GM13977 (cell line): Measurements from ENCODE around the gene SCAMP3.

ENCODE experiments used
- DNase-seq: peaks from one replicate; pipeline ENCODE4 v3.0.0; 2012; ENCODE audit warnings: low spot score
- in situ Hi-C: fragments of 300-500 bp; cut with MboI; formaldehyde crosslinking; loops from one replicate; pipeline ENCODE4 v1.12.0; 2022; ENCODE audit warnings: low sequenced_read_pairs, low pct_unique_long_range_greater_than_20kb, mixed read lengths, inconsistent platforms; ENCODE audit not compliant: unreplicated experiment
- TF ChIP-seq, protein P1 (sequence below): IDR thresholded peaks from 2 replicates; pipeline ENCODE4 v1.5.1; 2012; ENCODE audit warnings: mild to moderate bottlenecking, control low read depth; ENCODE audit not compliant: insufficient read depth; ENCODE audit errors: extremely low read depth, missing control alignments

Gene SCAMP3

DNA sequence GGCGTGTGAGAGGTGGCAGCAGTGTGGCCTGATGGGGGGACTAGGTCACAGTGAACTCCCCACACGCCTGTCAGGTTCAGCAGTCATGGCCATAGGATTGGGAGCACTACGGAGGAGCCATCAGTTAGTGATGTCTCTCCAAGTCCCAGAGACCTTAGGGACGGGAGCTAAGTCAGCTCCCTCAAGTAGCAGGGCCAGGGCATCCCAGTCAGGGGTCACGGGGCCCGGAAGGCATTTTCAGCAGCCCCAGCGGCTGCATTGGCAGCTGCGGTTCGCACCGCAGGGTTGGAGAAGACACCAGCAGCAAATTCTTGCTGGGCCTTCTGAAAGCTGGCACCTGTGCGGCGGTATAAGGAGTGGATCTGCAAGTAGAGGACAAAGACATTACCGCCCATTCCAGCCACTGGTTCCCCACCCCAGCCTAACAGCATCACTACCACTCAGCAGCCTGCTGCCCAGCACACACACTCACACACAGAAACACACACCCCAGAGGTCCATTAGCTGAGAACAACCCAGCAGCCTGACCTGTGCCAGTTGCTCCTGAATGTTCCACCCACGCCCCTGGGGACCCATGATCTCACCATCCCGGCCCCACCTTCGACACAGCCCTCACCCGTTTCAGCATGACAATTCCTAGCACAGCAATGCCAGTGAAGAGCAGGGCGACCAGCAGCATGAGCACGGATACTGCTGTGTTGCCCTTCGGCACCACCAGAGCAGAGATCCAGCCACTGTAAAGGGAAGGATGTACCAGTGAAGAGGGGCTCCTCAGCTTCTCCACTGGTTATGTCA is 5.9 kb downstream of the SCAMP3 start:
- in situ Hi-C loops, result loop anchor here (25.0 kb wide), 1 partner anchor 331 kb away; no protein-coding TSS in a partner anchor
- TF ChIP-seq, protein P1, sequence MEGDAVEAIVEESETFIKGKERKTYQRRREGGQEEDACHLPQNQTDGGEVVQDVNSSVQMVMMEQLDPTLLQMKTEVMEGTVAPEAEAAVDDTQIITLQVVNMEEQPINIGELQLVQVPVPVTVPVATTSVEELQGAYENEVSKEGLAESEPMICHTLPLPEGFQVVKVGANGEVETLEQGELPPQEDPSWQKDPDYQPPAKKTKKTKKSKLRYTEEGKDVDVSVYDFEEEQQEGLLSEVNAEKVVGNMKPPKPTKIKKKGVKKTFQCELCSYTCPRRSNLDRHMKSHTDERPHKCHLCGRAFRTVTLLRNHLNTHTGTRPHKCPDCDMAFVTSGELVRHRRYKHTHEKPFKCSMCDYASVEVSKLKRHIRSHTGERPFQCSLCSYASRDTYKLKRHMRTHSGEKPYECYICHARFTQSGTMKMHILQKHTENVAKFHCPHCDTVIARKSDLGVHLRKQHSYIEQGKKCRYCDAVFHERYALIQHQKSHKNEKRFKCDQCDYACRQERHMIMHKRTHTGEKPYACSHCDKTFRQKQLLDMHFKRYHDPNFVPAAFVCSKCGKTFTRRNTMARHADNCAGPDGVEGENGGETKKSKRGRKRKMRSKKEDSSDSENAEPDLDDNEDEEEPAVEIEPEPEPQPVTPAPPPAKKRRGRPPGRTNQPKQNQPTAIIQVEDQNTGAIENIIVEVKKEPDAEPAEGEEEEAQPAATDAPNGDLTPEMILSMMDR, result no peak
- DNase-seq, result no peak

DNA sequence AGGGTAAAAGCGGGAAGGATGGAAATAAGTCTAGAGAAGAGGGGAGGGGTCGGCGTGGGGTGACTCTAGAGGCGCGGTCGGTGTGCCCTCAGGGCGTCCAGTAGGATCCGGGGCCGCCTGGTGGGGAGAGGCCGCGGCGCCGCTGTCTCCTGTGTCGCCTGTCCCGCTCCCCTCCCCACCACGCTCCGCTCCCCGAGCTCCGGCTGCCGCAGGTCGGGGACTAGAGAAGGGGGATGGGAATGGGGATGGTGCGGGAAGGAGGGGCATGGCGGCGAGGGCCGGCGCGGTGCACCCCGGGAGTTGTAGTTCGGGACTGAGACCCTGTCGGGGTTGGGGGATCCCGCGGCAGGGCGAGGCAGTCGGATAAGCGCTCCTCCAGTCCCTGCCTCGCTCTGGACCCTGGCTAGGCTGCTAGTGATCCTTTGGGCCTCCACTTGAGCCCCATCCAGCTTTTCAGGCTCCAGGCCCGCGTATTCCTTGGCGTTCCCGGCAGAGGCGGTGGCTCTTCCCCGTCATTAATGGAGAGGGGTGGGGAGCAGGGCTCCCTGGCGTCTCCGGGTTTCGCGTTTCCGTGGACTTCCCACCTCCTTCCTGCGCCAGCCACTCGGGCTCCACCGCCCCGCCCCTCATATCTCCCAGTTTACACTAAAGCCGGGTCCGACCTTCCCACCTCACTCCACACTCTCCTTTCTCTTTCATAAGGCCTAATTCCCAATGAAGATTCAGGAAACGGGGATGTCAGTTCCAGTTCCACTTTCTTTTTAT is 6.7 kb downstream of the SCAMP3 start, which contains the start of gene ENTREP3:
TSS of gene ENTREP3 (minus strand) at position 241 of the 765 bp plus-strand sequence. CDS start 606 bp downstream, outside the sequence.
- in situ Hi-C loops, result loop anchor here (25.0 kb wide), 1 partner anchor 332 kb away; no protein-coding TSS in a partner anchor
- TF ChIP-seq, protein P1, result no peak
- peak; percentile 93 for DNase-seq

DNA sequence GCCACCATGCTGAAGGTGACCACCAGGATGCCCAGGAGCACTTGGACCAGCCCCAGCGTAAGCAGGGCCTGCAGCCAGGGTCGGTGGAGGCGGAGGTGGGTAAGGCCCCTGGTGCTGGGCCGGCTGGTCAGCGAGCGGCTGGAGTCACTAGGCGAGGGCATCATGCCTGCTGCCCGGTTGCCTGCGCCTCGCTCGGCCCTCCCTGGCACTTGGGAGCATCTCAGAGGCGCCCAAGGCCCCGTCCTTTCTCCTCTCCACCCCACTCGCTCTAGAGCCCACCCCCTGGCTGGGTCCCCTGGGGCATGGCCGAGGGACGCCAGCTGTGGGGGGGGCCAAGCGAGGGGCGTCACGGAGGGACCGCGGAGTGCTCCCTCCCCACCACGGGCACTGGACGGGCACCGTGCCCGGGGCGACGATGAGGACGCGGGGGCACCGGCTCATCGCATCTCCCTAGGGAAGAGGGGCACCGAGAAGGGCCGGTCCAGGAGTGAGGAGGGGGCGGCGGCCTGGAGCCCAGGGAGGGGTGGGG is 7.4 kb downstream of the SCAMP3 start:
- in situ Hi-C loops, result loop anchor here (25.0 kb wide), 1 partner anchor 333 kb away; no protein-coding TSS in a partner anchor
- TF ChIP-seq, protein P1, result no peak

DNA sequence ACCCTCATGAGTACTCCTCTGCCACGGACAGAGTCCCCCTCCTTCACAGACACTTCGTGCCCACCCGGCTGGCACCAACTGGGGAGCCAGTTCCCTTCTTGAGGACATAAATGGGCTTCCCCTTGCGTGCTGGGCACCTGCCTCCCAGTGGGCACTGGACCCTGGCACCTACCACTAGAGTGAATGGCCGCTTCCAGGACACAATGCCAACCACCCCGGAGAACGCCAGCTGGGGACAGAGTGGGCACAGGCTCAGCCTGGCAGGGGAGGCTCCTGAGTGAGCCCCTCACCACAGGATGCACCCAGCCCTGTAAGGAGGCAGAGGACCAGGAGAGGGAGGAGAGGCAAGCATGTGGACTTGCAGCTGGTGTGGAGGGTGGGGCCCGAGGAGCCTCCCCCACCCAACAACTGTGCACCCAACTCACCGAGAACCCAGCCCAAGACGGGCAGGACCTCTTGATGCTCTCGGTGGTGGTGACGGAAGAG is 7.9 kb downstream of the SCAMP3 start:
- TF ChIP-seq, protein P1, result no peak
- in situ Hi-C loops, result loop anchor here (25.0 kb wide), 1 partner anchor 333 kb away; no protein-coding TSS in a partner anchor
- no peak for DNase-seq

More for the DNA sequence above, 7.4 kb downstream of the SCAMP3 start:
- no peak for DNase-seq

DNA sequence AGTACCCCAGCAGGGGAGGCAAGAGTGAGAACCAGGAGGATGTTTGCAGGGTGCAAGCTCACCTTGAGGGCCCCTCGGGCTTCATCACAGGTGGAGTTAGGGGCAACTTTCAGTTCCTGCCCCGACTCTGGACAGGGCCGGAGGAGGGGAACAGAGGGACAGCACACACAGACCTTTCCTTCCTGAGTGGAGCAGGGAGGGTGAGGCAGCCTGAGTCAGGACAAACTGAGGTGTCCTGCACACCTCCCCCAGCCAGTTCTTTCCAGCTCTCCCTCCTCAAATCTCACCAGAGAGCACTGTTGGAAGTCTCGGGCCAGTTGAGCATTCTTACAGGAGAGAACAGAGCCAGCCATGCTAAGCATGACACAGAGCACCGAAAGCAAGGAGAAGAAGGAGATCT is 8.4 kb downstream of the SCAMP3 start:
- TF ChIP-seq, protein P1, result no peak
- no peak for DNase-seq
- in situ Hi-C loops, result loop anchor here (25.0 kb wide), 1 partner anchor 334 kb away; no protein-coding TSS in a partner anchor

DNA sequence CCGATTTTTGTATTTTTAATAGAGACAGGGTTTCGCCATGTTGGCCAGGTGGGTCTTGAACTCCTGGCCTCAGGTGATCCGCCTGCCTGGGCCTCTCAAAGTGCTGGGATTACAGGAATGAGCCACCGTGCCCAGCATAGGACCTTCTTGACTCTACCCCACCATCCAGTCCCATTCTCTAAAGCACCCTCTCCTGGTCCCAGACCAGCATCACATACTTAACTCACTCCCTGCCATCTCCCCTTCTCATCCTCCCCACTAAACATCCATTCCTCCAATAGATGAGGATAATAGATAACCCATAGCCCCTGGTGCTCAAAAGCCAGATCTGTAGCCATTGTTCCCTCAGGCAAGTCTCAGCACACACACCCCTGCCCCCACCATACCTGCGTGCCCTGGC is 9.0 kb downstream of the SCAMP3 start:
- TF ChIP-seq, protein P1, result no peak
- no peak for DNase-seq
- in situ Hi-C loops, result loop anchor here (25.0 kb wide), 1 partner anchor 334 kb away; no protein-coding TSS in a partner anchor
